K562 (cell line): Measurements from ENCODE around the gene CCDC27. TPM values are rescaled to one million over a fixed set of nuclear protein-coding genes. Genes with fewer than 3 reads are reported as not detected.

Experiments used
- ETV1 ChIP-seq: fragments of 450-650 bp; conservative IDR thresholded peaks from 2 replicates; pipeline ENCODE4 v1.6.1; 2016; ENCODE audit warnings: missing genetic modification characterization, control low read depth, low read depth, missing compliant biosample characterization
- GABPB1 ChIP-seq: sonication (generic); formaldehyde crosslinking; IDR thresholded peaks from 2 replicates; pipeline ENCODE4 v1.8.0; 2022; ENCODE audit warnings: mild to moderate bottlenecking, missing genetic modification reagents
- GTF2E2 ChIP-seq: fragments of 200-800 bp; sonication (Bioruptor generic); IDR thresholded peaks from 2 replicates; pipeline ENCODE4 v1.6.1; 2016; ENCODE audit warnings: missing genetic modification characterization, missing compliant biosample characterization
- MBD2 ChIP-seq: sonication (generic); IDR thresholded peaks from 2 replicates; pipeline ENCODE4 v1.6.1; 2016; ENCODE audit warnings: low read depth, borderline replicate concordance
- NFE2 ChIP-seq: IDR thresholded peaks from 2 replicates; pipeline ENCODE4 v1.6.1; 2014; ENCODE audit warnings: antibody characterized with exemption, low read depth
- PCBP1 ChIP-seq: fragments of 200-400 bp; formaldehyde crosslinking; IDR thresholded peaks from 2 replicates; pipeline ENCODE4 v1.6.1; 2018; ENCODE audit warnings: mild to moderate bottlenecking, low read depth, low read length; ENCODE audit not compliant: poor library complexity, severe bottlenecking
- POLR2H ChIP-seq: IDR thresholded peaks from 2 replicates; pipeline ENCODE4 v1.6.1; 2016; ENCODE audit warnings: missing genetic modification characterization, low read depth, mild to moderate bottlenecking, control low read depth, missing compliant biosample characterization, moderate library complexity
- SMAD1 ChIP-seq: fragments of 150-350 bp; IDR thresholded peaks from 2 replicates; pipeline ENCODE4 v1.6.1; 2014; ENCODE audit warnings: low read length, low read depth; ENCODE audit not compliant: partially characterized antibody
- SMARCB1 ChIP-seq: IDR thresholded peaks from 2 replicates; pipeline ENCODE4 v1.6.1; 2011; ENCODE audit warnings: improper control_type of control experiment, low read depth; ENCODE audit not compliant: insufficient read length
- SREBF1 ChIP-seq: fragments of 150-350 bp; IDR thresholded peaks from 2 replicates; pipeline ENCODE4 v1.6.1; 2014; ENCODE audit warnings: antibody characterized with exemption, low read depth, low read length, borderline replicate concordance
- TARDBP ChIP-seq: fragments of 450-650 bp; IDR thresholded peaks from 2 replicates; pipeline ENCODE4 v1.6.1; 2016
- U2AF1 ChIP-seq: fragments of 200-400 bp; formaldehyde crosslinking; optimal IDR thresholded peaks from 2 replicates; pipeline ENCODE3; 2017; ENCODE audit warnings: mild to moderate bottlenecking, low read depth, low read length, moderate library complexity
- ZNF217 ChIP-seq: sonication (generic); formaldehyde crosslinking; IDR thresholded peaks from 2 replicates; pipeline ENCODE4 v1.8.0; 2022; ENCODE audit warnings: mild to moderate bottlenecking, missing genetic modification reagents
- ZNF561 ChIP-seq: fragments of 450-650 bp; formaldehyde crosslinking; conservative IDR thresholded peaks from 2 replicates; pipeline ENCODE4 v1.4.0; 2020; ENCODE audit warnings: mild to moderate bottlenecking, moderate library complexity
- polyA plus RNA-seq, 8 experiments: library from polyadenylated mRNA; depleted of rRNA in 4 of 8; stranded (reverse) in 5 of 8; unstranded in 3 of 8; fragments of >200 nt; fragmentation: Nextera tagmentation in 2 of 8; fragmentation: Illumina TruSeq in 1 of 8; extraction: Ambion mirVana in 2 of 8; extraction: Trizol in 1 of 8; gene quantifications; 2 replicates each; pipeline versions ENCODE4 v1.2.1 to v1.2.3, GENCODE V29; 2011 to 2014; ENCODE audit warnings: inconsistent platforms in 1 of 8, missing spikeins in 1 of 8
- total RNA-seq, 7 experiments: library from RNA; depleted of rRNA in 6 of 7; stranded (reverse); fragments of >200 nt in 6 of 7; fragmentation: Illumina TruSeq in 2 of 7; extraction: Trizol in 2 of 7; gene quantifications; 2 replicates each; pipeline versions ENCODE4 v1.2.1 to v1.2.3, GENCODE V29; 2011 to 2021; ENCODE audit warnings: low replicate concordance in 1 of 7
- TF ChIP-seq, protein P1 (sequence below): fragments of 450-650 bp; IDR thresholded peaks from 2 replicates; pipeline ENCODE4 v1.6.1; 2018; ENCODE audit not compliant: partially characterized antibody
- TF ChIP-seq, protein P2 (sequence below): sonication (generic); formaldehyde crosslinking; IDR thresholded peaks from 2 replicates; pipeline ENCODE4 v1.8.1; 2023; ENCODE audit warnings: mild to moderate bottlenecking, missing genetic modification reagents
- TF ChIP-seq, protein P3 (sequence below): fragments of 250-450 bp; sonication (Bioruptor Pico); IDR thresholded peaks from 2 replicates; pipeline ENCODE4 v1.8.0; 2022; ENCODE audit warnings: moderate library complexity, mild to moderate bottlenecking, inconsistent platforms
- TF ChIP-seq, protein P4 (sequence below): sonication (generic); formaldehyde crosslinking; IDR thresholded peaks from 2 replicates; pipeline ENCODE4 v1.8.0; 2022; ENCODE audit warnings: mild to moderate bottlenecking, missing genetic modification reagents
- TF ChIP-seq, protein P5 (sequence below): fragments of 250-450 bp; sonication (Bioruptor Pico); IDR thresholded peaks from 2 replicates; pipeline ENCODE4 v1.8.0; 2021; ENCODE audit warnings: moderate library complexity, mild to moderate bottlenecking, inconsistent platforms

CCDC27 gene
- total and polyA plus RNA-seq, 9 of the 15 experiments (the other 6 are each of a cell fraction or from before 2014, with no cell fraction given): 0.01 to 0.04 TPM; not detected in 7

DNA sequence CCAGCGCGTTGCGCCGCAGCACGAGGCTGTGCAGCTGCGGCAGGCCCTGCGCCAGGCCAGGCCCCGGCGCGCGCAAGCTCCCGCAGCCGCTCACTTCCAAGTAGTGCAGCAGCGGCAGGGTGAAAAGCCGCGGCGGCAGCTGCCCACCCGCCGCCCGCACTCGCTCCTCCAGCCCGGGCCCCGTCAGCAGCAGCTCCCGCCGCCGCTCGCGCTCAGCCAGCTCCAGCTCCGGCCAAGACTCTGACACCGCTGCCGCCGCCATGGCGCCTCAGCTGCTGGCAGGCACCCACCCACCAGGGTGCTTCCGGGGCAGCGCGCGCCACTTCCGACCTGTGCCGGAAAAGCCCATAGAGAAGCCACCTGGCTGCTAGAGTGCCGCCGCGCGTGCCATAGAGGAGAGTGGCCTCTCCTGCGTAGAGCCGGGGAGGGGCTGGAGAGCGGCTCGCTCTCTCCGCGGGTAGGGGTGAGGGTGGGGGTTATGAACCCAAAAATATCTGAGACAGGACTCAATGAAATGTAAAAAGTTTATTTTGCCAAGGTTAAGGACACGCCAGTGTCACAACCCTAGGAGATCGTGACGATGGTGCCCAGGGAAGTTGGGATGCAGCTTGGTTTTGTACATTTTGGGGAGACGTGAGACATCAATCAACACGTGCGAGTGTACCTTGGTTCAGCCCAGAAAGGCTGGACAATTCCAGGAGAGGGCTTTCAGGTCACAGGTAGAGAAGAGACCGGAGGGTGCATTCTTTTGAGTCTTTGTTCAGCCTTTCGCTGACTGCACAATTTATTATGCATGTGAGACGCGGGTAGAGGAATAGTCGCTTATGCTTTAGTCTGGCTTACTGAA, 44.2 kb downstream of the CCDC27 start, which contains the start of gene LRRC47 (continued):
- TF ChIP-seq POLR2H (tag) (no peak), SMARCB1 (no peak), ETV1 (peak; percentile 84), PCBP1 (peak; percentile 49), ZNF217 (CRISPR knock-in tag) (no peak), GABPB1 (CRISPR knock-in tag) (peak; percentile 92), TARDBP (no peak), ZNF561 (CRISPR knock-in tag) (no peak), SREBF1 (0 out of 2 replicates have a peak, but pooled peaks have one; percentile 58), NFE2 (no peak; the same call in 1 of the 2 replicates), SMAD1 (peak; percentile 26), U2AF1 (peak; percentile 95), MBD2 (peak; percentile 75), GTF2E2 (tag) (peak; percentile 73; the same call in 1 of the 2 replicates)
- TF ChIP-seq, protein P1, sequence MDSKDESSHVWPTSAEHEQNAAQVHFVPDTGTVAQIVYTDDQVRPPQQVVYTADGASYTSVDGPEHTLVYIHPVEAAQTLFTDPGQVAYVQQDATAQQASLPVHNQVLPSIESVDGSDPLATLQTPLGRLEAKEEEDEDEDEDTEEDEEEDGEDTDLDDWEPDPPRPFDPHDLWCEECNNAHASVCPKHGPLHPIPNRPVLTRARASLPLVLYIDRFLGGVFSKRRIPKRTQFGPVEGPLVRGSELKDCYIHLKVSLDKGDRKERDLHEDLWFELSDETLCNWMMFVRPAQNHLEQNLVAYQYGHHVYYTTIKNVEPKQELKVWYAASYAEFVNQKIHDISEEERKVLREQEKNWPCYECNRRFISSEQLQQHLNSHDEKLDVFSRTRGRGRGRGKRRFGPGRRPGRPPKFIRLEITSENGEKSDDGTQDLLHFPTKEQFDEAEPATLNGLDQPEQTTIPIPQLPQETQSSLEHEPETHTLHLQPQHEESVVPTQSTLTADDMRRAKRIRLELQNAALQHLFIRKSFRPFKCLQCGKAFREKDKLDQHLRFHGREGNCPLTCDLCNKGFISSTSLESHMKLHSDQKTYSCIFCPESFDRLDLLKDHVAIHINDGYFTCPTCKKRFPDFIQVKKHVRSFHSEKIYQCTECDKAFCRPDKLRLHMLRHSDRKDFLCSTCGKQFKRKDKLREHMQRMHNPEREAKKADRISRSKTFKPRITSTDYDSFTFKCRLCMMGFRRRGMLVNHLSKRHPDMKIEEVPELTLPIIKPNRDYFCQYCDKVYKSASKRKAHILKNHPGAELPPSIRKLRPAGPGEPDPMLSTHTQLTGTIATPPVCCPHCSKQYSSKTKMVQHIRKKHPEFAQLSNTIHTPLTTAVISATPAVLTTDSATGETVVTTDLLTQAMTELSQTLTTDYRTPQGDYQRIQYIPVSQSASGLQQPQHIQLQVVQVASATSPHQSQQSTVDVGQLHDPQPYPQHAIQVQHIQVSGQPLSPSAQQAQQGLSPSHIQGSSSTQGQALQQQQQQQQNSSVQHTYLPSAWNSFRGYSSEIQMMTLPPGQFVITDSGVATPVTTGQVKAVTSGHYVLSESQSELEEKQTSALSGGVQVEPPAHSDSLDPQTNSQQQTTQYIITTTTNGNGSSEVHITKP: peak; percentile 96
- TF ChIP-seq, protein P2, sequence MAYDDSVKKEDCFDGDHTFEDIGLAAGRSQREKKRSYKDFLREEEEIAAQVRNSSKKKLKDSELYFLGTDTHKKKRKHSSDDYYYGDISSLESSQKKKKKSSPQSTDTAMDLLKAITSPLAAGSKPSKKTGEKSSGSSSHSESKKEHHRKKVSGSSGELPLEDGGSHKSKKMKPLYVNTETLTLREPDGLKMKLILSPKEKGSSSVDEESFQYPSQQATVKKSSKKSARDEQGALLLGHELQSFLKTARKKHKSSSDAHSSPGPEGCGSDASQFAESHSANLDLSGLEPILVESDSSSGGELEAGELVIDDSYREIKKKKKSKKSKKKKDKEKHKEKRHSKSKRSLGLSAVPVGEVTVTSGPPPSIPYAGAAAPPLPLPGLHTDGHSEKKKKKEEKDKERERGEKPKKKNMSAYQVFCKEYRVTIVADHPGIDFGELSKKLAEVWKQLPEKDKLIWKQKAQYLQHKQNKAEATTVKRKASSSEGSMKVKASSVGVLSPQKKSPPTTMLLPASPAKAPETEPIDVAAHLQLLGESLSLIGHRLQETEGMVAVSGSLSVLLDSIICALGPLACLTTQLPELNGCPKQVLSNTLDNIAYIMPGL (CRISPR knock-in tag): no peak
- TF ChIP-seq, protein P3, sequence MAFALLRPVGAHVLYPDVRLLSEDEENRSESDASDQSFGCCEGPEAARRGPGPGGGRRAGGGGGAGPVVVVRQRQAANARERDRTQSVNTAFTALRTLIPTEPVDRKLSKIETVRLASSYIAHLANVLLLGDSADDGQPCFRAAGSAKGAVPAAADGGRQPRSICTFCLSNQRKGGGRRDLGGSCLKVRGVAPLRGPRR: no peak
- TF ChIP-seq, protein P4, sequence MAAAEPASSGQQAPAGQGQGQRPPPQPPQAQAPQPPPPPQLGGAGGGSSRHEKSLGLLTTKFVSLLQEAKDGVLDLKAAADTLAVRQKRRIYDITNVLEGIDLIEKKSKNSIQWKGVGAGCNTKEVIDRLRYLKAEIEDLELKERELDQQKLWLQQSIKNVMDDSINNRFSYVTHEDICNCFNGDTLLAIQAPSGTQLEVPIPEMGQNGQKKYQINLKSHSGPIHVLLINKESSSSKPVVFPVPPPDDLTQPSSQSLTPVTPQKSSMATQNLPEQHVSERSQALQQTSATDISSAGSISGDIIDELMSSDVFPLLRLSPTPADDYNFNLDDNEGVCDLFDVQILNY: no peak
- TF ChIP-seq, protein P5, sequence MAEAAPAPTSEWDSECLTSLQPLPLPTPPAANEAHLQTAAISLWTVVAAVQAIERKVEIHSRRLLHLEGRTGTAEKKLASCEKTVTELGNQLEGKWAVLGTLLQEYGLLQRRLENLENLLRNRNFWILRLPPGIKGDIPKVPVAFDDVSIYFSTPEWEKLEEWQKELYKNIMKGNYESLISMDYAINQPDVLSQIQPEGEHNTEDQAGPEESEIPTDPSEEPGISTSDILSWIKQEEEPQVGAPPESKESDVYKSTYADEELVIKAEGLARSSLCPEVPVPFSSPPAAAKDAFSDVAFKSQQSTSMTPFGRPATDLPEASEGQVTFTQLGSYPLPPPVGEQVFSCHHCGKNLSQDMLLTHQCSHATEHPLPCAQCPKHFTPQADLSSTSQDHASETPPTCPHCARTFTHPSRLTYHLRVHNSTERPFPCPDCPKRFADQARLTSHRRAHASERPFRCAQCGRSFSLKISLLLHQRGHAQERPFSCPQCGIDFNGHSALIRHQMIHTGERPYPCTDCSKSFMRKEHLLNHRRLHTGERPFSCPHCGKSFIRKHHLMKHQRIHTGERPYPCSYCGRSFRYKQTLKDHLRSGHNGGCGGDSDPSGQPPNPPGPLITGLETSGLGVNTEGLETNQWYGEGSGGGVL (CRISPR knock-in tag): no peak
